Measurements from ENCODE around the gene TBC1D3B.
"Not testable (repeated sequence)": the region's sequence is repeated elsewhere in the genome, so short reads cannot be mapped to it uniquely, and the experiment has no call there.

TBC1D3B gene

GRCh38 chr17:36203335-36203734 is 26.9 kb upstream of the TBC1D3B start:
- no peak for FAIRE-seq
- DNase-seq (ENCODE audit: extremely low spot score, insufficient read length, low read depth) = no peak

GRCh38 chr17:36201506-36201905 is 25.1 kb upstream of the TBC1D3B start:
- DNase-seq (ENCODE audit: extremely low spot score, insufficient read length, low read depth); FAIRE-seq: not testable (repeated sequence)

GRCh38 chr17:36201102-36201501 is 24.7 kb upstream of the TBC1D3B start:
- FAIRE-seq; DNase-seq (ENCODE audit: extremely low spot score, insufficient read length, low read depth): not testable (repeated sequence)

GRCh38 chr17:36198831-36199465 is 22.5 kb upstream of the TBC1D3B start:
- no peak for DNase-seq (ENCODE audit: extremely low spot score, insufficient read length, low read depth)
- no peak for FAIRE-seq

- DNase-seq (ENCODE audit: extremely low spot score, insufficient read length, low read depth) (no peak), FAIRE-seq (no peak)
Observed at GRCh38 chr17:36197387-36197703, 20.9 kb upstream of the TBC1D3B start.

- FAIRE-seq = no peak
Observed at GRCh38 chr17:36196131-36196486, 19.7 kb upstream of the TBC1D3B start.

GRCh38 chr17:36195434-36196130 is 19.1 kb upstream of the TBC1D3B start:
- no peak for FAIRE-seq
- no peak for DNase-seq (ENCODE audit: extremely low spot score, insufficient read length, low read depth)

More at GRCh38 chr17:36196131-36196486, 19.7 kb upstream of the TBC1D3B start:
- no peak for DNase-seq (ENCODE audit: extremely low spot score, insufficient read length, low read depth)

GRCh38 chr17:36194832-36195433 is 18.5 kb upstream of the TBC1D3B start:
- DNase-seq (ENCODE audit: extremely low spot score, insufficient read length, low read depth); FAIRE-seq: not testable (repeated sequence)

GRCh38 chr17:36194147-36194831 is 17.9 kb upstream of the TBC1D3B start:
- FAIRE-seq; DNase-seq (ENCODE audit: extremely low spot score, insufficient read length, low read depth): not testable (repeated sequence)

GRCh38 chr17:36193216-36193775 is 16.9 kb upstream of the TBC1D3B start:
- no peak for FAIRE-seq
- DNase-seq (ENCODE audit: extremely low spot score, insufficient read length, low read depth) = no peak

GRCh38 chr17:36190549-36191330 is 14.3 kb upstream of the TBC1D3B start:
- DNase-seq (ENCODE audit: extremely low spot score, insufficient read length, low read depth); FAIRE-seq: not testable (repeated sequence)

GRCh38 chr17:36189993-36190392 is 13.6 kb upstream of the TBC1D3B start:
- DNase-seq (ENCODE audit: extremely low spot score, insufficient read length, low read depth); FAIRE-seq: not testable (repeated sequence)

GRCh38 chr17:36188891-36189306 is 12.5 kb upstream of the TBC1D3B start:
- FAIRE-seq = no peak
- no peak for DNase-seq (ENCODE audit: extremely low spot score, insufficient read length, low read depth)

GRCh38 chr17:36187943-36188665 is 11.7 kb upstream of the TBC1D3B start:
- DNase-seq (ENCODE audit: extremely low spot score, insufficient read length, low read depth); FAIRE-seq: not testable (repeated sequence)

GRCh38 chr17:36186810-36187763 is 10.7 kb upstream of the TBC1D3B start:
- not testable (repeated sequence) for FAIRE-seq; DNase-seq (ENCODE audit: extremely low spot score, insufficient read length, low read depth)

- no peak for FAIRE-seq
- no peak for DNase-seq (ENCODE audit: extremely low spot score, insufficient read length, low read depth)
Observed at GRCh38 chr17:36185416-36185815, 9.0 kb upstream of the TBC1D3B start.

GRCh38 chr17:36184023-36184765 is 7.8 kb upstream of the TBC1D3B start:
- FAIRE-seq (no peak), DNase-seq (ENCODE audit: extremely low spot score, insufficient read length, low read depth) (no peak)
